Inflammatory macrophage treated with lipopolysaccharide for 4 hours (primary cell): Measurements from ENCODE around the gene PROSER3.
"Not testable (repeated sequence)": the region's sequence is repeated elsewhere in the genome, so short reads cannot be mapped to it uniquely, and the experiment has no call there.

Source experiments
- DNase-seq: peaks from one replicate; pipeline ENCODE4 v3.0.0-alpha.2; 2020

PROSER3 gene

GRCh38 chr19:35755550-35756376, 2.2 kb upstream of the PROSER3 start:
- DNase-seq: no peak

GRCh38 chr19:35756377-35757230, 1.4 kb upstream of the PROSER3 start, which contains the start of gene HSPB6:
HSPB6 (minus strand) TSS chr19:35757029; CDS start chr19:35757008, 21 bp downstream.
- no peak for DNase-seq

- no peak for DNase-seq
These were observed 686 bp upstream of the PROSER3 start for GRCh38 chr19:35757231-35757748.

- DNase-seq: no peak
These were observed 1.7 kb downstream of the PROSER3 start for GRCh38 chr19:35759697-35760096.

- DNase-seq: no peak
These were observed 2.9 kb downstream of the PROSER3 start for GRCh38 chr19:35760711-35761349.

- DNase-seq: no peak
These were observed 6.7 kb downstream of the PROSER3 start for GRCh38 chr19:35764432-35765315.

GRCh38 chr19:35766571-35767104, 8.7 kb downstream of the PROSER3 start:
- no peak for DNase-seq

GRCh38 chr19:35767288-35768081, 9.5 kb downstream of the PROSER3 start:
- DNase-seq: no peak

- no peak for DNase-seq
These were observed 10.1 kb downstream of the PROSER3 start for GRCh38 chr19:35768082-35768421.

GRCh38 chr19:35772362-35772761, 14.4 kb downstream of the PROSER3 start:
- DNase-seq: not testable (repeated sequence)

- DNase-seq: peak; percentile 42
These were observed 15.2 kb downstream of the PROSER3 start for GRCh38 chr19:35773020-35773806.

GRCh38 chr19:35774274-35775045, 16.5 kb downstream of the PROSER3 start:
- no peak for DNase-seq

GRCh38 chr19:35775046-35775297, 17.0 kb downstream of the PROSER3 start:
- DNase-seq: no peak

GRCh38 chr19:35775298-35776101, 17.5 kb downstream of the PROSER3 start, which contains the start of gene ARHGAP33:
ARHGAP33 (plus strand) TSS chr19:35775564; CDS start chr19:35775659, 95 bp downstream.
- DNase-seq: peak; percentile 99

GRCh38 chr19:35776102-35776788, 18.3 kb downstream of the PROSER3 start:
- no peak for DNase-seq

- no peak for DNase-seq
These were observed 19.3 kb downstream of the PROSER3 start for GRCh38 chr19:35777086-35777841.

GRCh38 chr19:35777961-35778360, 20.0 kb downstream of the PROSER3 start:
- no peak for DNase-seq
